ENCODE results near the gene KIF4B.

- TF ChIP-seq POLR2A (IDR thresholded peaks at IDR 0.05) (no peak), CTCF (IDR thresholded peaks at IDR 0.05) (no peak)
Measured at GRCh38 chr5:155050384-155051019, 36.9 kb downstream of the KIF4B start.
